NOMO-1 treated with dmso at 0.1 percent for 144 hours (cell line): ENCODE results near the gene TBX19.
A peak's percentile ranks its signal among the peaks of the same experiment; 100 is the strongest.

Source experiments
- DNase-seq: peaks from one replicate; lab custom pipeline; 2025; ENCODE audit not compliant: unreplicated experiment; lab: John Stamatoyannopoulos, UW

Gene TBX19

GRCh38 chr1:168319691-168320090 lies 39.0 kb downstream of the TBX19 start:
- no peak for DNase-seq

- DNase-seq, result no peak
Measured at GRCh38 chr1:168320149-168320548, 39.5 kb downstream of the TBX19 start.

- no peak for DNase-seq
Measured at GRCh38 chr1:168320800-168321450, 40.2 kb downstream of the TBX19 start.

DNA sequence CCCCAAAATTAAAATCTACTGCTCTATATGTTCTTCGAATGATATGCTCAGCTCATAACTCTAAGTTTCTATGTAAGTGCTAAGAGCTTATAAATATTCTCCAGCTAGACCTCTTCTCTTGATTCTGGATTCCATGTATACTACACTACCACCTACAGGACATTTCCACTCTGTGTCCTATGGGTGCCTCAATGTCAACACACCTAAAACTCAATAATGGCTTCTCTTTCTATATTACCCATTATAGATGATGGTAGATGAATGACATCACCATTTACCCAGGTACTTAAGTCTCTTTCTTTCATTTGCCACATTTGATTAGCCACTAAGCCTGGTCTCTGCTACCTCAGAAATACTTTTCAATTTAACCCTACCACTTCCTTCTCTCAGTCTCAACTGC lies 41.3 kb downstream of the TBX19 start:
- DNase-seq, result no peak

GRCh38 chr1:168324745-168325425 lies 44.2 kb downstream of the TBX19 start:
- no peak for DNase-seq

- DNase-seq, result no peak
Measured at GRCh38 chr1:168328731-168329364, 48.2 kb downstream of the TBX19 start.

DNA sequence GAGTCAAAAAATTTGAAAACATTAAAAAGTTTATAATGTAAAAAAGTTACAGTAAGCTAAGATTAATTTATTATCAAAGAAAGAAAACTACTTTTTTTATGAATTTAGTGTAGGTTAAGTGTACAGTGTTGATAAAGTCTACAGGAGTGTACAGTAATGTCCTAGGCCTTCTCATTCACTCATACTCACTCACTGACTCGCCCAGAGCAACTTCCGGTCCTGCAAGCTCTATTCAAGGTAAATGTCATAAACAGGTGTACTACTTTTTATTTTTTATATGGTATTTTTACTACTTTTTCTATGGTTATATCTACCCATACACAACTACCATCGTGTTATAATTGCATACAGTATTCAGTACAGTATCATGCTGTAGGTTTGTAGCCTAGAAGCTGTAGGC lies 49.6 kb downstream of the TBX19 start:
- no peak for DNase-seq

GRCh38 chr1:168331569-168331968 lies 50.9 kb downstream of the TBX19 start:
- no peak for DNase-seq

DNA sequence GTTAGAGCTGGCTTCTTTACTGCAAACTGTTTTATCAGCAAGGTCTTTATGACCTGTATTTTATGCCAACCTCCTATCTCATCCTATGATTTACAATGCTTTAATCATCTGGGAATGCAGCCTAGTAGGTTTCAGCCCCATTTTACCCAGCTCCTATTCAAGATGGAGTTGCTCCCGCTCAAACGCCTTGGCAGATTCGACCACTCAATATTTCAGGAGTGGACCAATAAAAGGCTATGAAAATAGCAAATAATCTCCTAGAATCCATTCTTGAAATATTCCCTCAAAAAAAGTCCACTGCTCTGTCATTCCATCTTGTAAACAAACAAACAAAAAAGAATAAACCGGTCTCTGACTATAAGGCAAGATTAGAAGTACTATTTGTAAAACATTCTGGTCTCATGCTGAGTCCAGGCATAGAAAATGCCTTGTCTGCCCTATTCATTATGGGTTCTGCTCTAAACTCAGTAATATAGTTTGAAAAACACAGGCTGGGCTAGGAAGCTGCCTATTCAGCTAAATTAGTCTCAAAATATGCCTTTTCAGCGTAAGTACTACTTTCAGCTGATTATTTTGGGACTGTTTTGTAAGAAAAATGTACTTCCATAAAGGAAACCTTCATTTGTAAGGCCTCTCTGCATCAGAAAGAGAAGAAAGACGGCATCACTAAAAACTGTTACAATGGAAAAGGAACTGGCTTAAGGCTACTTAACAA lies 53.0 kb downstream of the TBX19 start:
- no peak for DNase-seq

GRCh38 chr1:168335500-168335899 lies 54.8 kb downstream of the TBX19 start:
- DNase-seq, result no peak

- no peak for DNase-seq
Measured at GRCh38 chr1:168338589-168339503, 58.2 kb downstream of the TBX19 start.

GRCh38 chr1:168340781-168341482 lies 60.3 kb downstream of the TBX19 start:
- peak; percentile 62 for DNase-seq

DNA sequence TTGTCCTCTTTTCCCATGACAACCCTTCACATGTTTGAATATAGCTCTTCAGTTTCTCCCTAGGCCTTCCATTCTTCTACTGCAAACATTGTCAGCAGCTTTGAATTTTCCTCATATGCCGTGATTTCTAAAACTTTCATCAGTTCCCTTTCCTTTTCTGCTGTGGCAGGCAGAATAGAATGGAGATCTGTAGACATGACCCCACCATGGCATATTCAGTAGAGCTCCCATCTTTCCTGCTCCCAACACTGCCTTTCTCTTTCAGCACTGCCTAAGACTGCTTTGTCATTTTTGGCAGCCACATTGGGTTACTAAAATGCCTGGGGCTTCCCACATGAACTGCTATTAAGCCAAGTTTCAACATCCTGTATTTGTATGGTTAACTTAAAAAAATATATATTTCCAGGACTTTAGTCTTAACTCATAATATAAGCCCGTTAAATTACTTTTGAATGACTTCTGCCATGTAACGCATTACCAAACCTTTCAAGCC lies 60.9 kb downstream of the TBX19 start:
- DNase-seq, result no peak

DNA sequence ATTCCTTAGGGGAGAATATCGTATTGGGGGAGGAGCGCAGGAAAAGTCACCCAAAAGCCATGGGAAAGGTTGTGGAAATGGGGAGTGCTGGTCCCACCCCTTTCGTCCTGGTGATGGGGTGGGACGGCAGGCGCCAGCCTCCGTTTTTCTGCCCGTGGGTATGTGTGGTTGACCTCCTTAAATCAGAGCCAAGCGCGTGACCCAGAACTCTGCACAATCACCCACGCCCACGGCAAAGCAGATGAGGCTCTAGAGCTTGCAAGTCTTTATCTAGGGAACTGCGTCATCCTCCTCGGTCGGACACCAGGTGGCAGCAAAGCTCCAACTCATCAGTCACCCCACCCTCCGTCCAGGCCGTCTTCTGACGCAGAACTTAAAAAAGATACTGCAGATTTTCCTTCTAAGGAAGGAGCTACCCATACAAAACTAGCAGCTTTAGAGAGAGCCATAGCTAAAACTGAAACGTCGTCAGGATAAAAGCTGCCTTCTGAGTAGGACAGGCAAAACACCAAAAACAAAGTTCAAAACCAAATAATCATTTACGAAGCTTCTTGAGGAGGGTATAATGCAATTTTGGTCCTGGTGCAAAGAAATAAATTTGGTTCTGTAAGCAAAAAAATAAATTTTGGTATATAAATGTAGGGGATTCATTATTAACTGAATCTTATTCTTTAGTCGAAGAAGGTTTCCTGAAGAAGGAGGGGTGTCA lies 62.0 kb downstream of the TBX19 start:
- peak; percentile 89 for DNase-seq

DNA sequence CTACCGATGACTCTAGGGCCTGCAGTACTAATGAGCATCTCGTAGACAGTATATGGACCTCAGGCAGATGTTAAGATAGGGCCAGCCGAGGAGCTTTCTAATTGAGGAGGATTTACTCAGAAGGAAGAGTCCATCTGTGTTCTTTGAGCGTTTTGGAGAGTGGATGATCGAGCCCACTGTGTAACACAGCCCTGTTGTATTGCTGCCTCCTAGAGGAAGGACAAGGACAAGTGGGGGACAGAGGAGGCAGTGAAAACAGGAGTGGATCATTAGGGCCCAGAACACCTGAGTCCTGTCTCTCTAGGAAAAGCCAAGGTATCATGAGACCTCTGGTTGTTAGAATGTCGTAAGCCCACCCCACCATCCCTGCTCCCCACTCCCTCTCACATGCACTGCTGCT lies 62.9 kb downstream of the TBX19 start:
- DNase-seq, result no peak

DNA sequence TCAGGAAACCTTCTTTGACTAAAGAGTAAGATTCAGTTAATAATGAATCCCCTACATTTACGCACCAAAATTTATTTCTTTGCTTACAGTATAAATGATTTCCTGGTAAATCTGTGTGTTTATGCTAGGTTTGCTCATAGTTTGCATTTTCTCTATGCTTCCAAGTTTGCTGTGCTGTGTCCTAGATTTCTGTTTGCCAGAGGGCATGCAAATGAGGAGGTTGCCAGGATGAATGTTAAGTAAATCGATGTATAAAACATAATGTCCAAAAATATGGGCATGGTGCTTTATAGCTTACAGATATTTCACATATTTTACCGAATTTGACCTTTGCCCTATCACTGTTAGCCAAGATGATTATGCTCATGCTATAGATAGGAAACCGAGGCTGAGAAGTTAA lies 63.8 kb downstream of the TBX19 start:
- no peak for DNase-seq

DNA sequence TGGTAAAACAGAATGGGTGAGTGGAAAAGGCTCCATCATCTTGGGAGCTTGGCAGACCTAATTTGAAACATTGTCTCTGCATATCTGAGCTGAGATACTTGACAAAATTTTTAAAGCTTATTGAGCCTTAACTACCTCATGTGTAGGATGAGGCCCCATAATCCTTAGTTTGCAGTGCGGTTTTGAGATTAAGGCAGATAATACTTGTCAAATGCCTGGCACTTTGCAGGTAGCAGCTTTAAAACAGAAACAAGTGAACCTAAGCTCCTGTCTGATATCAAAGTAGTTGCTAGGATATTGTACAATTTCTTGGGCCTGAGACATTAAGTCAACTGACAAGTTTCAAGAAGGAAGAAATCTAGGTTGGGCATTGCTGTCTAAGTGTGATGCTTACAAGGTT lies 65.3 kb downstream of the TBX19 start:
- no peak for DNase-seq

DNA sequence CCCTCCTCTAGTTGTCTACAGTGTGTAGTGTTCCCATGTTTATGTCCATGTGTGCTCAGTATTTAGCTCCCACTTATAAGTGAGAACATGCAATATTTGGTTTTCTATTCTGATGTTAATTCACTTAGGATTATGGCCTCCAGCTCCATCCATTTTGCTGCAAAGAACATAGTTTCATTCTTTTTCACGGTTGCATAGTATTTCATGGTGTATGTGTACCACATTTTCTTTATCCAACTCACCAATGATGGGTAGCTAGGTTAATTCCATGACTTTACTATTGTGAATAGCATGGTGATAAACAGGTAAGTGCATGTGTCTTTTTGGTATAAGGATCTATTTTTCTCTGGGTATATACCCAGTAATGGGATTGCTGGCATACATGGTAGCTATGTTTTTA lies 67.0 kb downstream of the TBX19 start:
- DNase-seq, result no peak

DNA sequence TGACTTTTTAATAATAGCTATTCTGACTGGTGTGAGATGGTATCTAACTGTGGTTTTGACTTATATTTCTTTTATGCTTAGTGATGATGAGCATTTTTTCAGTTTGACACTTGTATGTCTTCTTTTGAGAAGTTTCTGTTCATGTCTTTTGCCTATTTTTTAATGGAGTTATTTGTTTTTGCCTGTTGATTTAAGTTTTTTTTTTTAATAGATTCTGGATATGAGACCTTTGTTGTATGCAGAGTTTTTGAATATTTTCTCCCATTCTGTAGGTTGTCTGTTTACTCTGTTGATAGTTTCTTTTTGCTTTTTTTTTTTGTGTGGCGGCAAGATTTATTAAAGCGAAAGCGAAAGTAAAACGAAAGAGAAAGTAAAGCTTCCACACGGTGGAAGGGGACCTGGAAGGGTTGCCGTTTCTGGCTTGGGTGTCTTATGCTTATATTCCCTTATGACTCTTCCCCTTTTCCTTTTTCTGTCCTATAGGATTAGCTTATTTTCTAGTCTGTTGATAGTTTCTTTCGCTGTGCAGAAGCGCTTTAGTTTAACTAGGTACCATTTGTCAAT lies 67.6 kb downstream of the TBX19 start:
- no peak for DNase-seq
